H1 (cell line): Measurements from ENCODE around the gene DRAXIN.

Source experiments
- BRCA1 ChIP-seq: IDR thresholded peaks from 2 replicates; pipeline ENCODE4 v1.6.1; 2012; ENCODE audit warnings: low read depth, low read length, improper control_type of control experiment
- EZH2 ChIP-seq: fragments of 200-600 bp; sonication (generic); IDR thresholded peaks from 2 replicates; pipeline ENCODE4 v1.7.1; 2012; ENCODE audit warnings: low read depth, mild to moderate bottlenecking, moderate library complexity, low read length, inconsistent platforms; ENCODE audit not compliant: severe bottlenecking
- GABPA ChIP-seq: IDR thresholded peaks from 2 replicates; pipeline ENCODE4 v1.6.1; 2011; ENCODE audit warnings: mild to moderate bottlenecking, low read length, moderate library complexity, borderline replicate concordance; ENCODE audit not compliant: insufficient read depth
- KDM1A ChIP-seq: fragments of 200-600, 300-600 bp; sonication (generic); IDR thresholded peaks from 2 replicates; pipeline ENCODE4 v1.7.1; 2016; ENCODE audit warnings: mild to moderate bottlenecking, low read length, borderline replicate concordance
- POLR2A ChIP-seq, 2 experiments: IDR thresholded peaks; 1 replicate in 1 of 2; 2 replicates in 1 of 2; pipeline ENCODE4 v1.6.1; 2011; ENCODE audit warnings: low read depth in 2 of 2, low read length in 2 of 2, mild to moderate bottlenecking in 2 of 2; ENCODE audit errors: control extremely low read depth in 1 of 2

- no peak for TF ChIP-seq GABPA
- no peak for TF ChIP-seq EZH2
- TF ChIP-seq BRCA1 = no peak
- TF ChIP-seq POLR2A (IDR thresholded peaks at IDR 0.05; ENCODE audit: control extremely low read depth in 1 of 2, low read depth in 2 of 2, low read length in 2 of 2) = no peak
- no peak for TF ChIP-seq KDM1A
Observed at GRCh38 chr1:11661103-11661502, 30.4 kb upstream of the DRAXIN start.
